GM12878 (cell line): ENCODE results near the gene FLT1.

ENCODE experiments used
- RB1 ChIP-seq: fragments of 450-650 bp; formaldehyde crosslinking; IDR thresholded peaks from 2 replicates; pipeline ENCODE4 v1.6.1; 2017; ENCODE audit warnings: mild to moderate bottlenecking, borderline replicate concordance
- TAF1 ChIP-seq: IDR thresholded peaks from 2 replicates; pipeline ENCODE4 v1.6.1; 2011; ENCODE audit warnings: mild to moderate bottlenecking, low read depth, low read length, borderline replicate concordance
- YY1 ChIP-seq: IDR thresholded peaks from 2 replicates; pipeline ENCODE4 v1.6.1; 2011; ENCODE audit warnings: low read depth, mild to moderate bottlenecking, low read length

- TF ChIP-seq RB1: no peak
- TF ChIP-seq TAF1: no peak
- no peak for TF ChIP-seq YY1
These were observed 18.8 kb upstream of the FLT1 start for GRCh38 chr13:28513745-28514144.
